ENCODE data around the gene ELFN2.

Gene ELFN2

DNA sequence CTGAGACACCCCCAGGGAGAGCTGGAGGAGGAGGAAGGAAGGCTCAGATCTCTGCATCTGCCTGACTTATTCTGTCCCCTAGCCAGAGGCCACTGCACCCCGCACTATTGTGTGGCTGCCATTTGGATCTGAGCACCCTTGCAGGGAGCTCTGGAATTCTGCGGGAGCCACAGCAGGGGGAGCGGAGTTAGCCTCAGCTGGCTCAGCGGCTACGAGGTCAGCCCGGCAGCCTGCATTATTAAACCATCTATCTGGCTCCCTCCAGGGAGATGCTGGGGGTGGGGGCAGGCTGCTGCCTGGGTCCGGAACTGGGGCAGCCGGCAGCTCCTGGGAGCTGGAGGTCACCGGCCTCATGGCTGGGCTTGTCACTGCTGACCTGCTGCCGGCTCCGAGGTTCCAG, 6.5 kb upstream of the ELFN2 start:
- Histone ChIP-seq H3K27ac (no peak overlapping the region), H3K4me3 (no peak overlapping the region)
- no peak for TF ChIP-seq CTCF (IDR thresholded peaks at IDR 0.05)
- DNase-seq (ENCODE audit: low spot score): no peak

- no peak for DNase-seq (ENCODE audit: low spot score)
- Histone ChIP-seq H3K4me3 (no peak overlapping the region), H3K27ac (no peak overlapping the region)
- no peak for TF ChIP-seq CTCF (IDR thresholded peaks at IDR 0.05)
Observed at GRCh38 chr22:37432708-37433054, 5.4 kb upstream of the ELFN2 start.

- no peak overlapping the region for H3K4me3 ChIP-seq
- DNase-seq (ENCODE audit: low spot score): no peak
- no peak for TF ChIP-seq CTCF (IDR thresholded peaks at IDR 0.05)
- H3K27ac ChIP-seq: no peak overlapping the region
Observed at GRCh38 chr22:37431801-37432707, 4.8 kb upstream of the ELFN2 start.

GRCh38 chr22:37431366-37431765, 4.1 kb upstream of the ELFN2 start:
- no peak for DNase-seq (ENCODE audit: low spot score)
- no peak overlapping the region for H3K4me3 ChIP-seq
- no peak for TF ChIP-seq CTCF (IDR thresholded peaks at IDR 0.05)
- no peak overlapping the region for H3K27ac ChIP-seq

GRCh38 chr22:37430941-37431340, 3.7 kb upstream of the ELFN2 start:
- no peak for TF ChIP-seq CTCF (IDR thresholded peaks at IDR 0.05)
- H3K4me3 ChIP-seq: no peak overlapping the region
- H3K27ac ChIP-seq: no peak overlapping the region
- DNase-seq (ENCODE audit: low spot score): no peak

- no peak for DNase-seq (ENCODE audit: low spot score)
Observed at GRCh38 chr22:37428649-37429586, 1.6 kb upstream of the ELFN2 start.

More at GRCh38 chr22:37428649-37429586, 1.6 kb upstream of the ELFN2 start:
- no peak overlapping the region for H3K27ac ChIP-seq
- no peak for TF ChIP-seq CTCF (IDR thresholded peaks at IDR 0.05)
- no peak overlapping the region for H3K4me3 ChIP-seq
